HCT116 (cell line): ENCODE data around the gene COPA. TPM values are rescaled to one million over a fixed set of nuclear protein-coding genes. Genes with fewer than 3 reads are reported as not detected.

Experiments used
- ATAC-seq: fragments of 200-7000 bp; cut with Tn5 transposase; 2 replicates; pipeline ENCODE4 v1.9.1; 2020; ENCODE audit warnings: mild to moderate bottlenecking, moderate library complexity
- BruUV-seq: library from RNA; stranded (reverse); fragments of 400-500 nt; replicated peaks from 2 replicates; lab custom pipeline; 2021; lab: Mats Ljungman, UMichigan
- CTCF ChIA-PET: fragments of 300-600 bp; sonication (Branson Sonifier 250); formaldehyde crosslinking; loops from one replicate; lab custom pipeline; 2021; ENCODE audit warnings: antibody characterized with exemption; lab: Charles Lee
- POLR2A ChIA-PET: fragments of 300-600, 350-600 bp; sonication (Branson Sonifier 250); formaldehyde crosslinking; loops from one replicate; lab custom pipeline; 2021; ENCODE audit warnings: antibody characterized with exemption; lab: Charles Lee
- RAD21 ChIA-PET, 2 experiments: fragments of 300-600 bp; sonication (Branson Sonifier 250); formaldehyde crosslinking; loops; one replicate each; lab custom pipeline; 2023; ENCODE audit warnings: low total read pairs in 2 of 2; ENCODE audit not compliant: uncharacterized antibody in 2 of 2, unreplicated experiment in 2 of 2, low non-redundant PET in 1 of 2; lab: Charles Lee
- DNase-seq: peaks from one replicate; pipeline ENCODE4 v3.0.0-alpha.2; 2010; ENCODE audit warnings: low read depth, low spot score
- H2AFZ ChIP-seq: fragments of 200-600 bp; shearing (Covaris generic), sonication (generic); 2 replicates; pipeline ENCODE4 v1.6.1; 2017; ENCODE audit warnings: low read depth, mixed run types, mixed read lengths, antibody characterized with exemption, low read length; ENCODE audit not compliant: poor library complexity, severe bottlenecking
- H3K27ac ChIP-seq: 2 replicates; pipeline ENCODE4 v1.5.1; 2012; ENCODE audit warnings: low read depth, low read length
- H3K27me3 ChIP-seq: fragments of 200-600 bp; sonication (generic); 2 replicates; pipeline ENCODE4 v1.6.1; 2016; ENCODE audit warnings: mixed run types, low read length, mixed read lengths; ENCODE audit not compliant: insufficient read depth
- H3K36me3 ChIP-seq, 2 experiments: fragments of 200-500 bp in 1 of 2; fragments of 200-600 bp in 1 of 2; sonication (Bioruptor generic) in 1 of 2; sonication (generic) in 1 of 2; 2 replicates each; pipeline versions ENCODE4 v1.5.1 to v1.6.1; 2014 to 2016; ENCODE audit warnings: low read length in 2 of 2, inconsistent platforms in 1 of 2, mixed read lengths in 1 of 2, mixed run types in 1 of 2; ENCODE audit not compliant: insufficient read depth in 2 of 2, control insufficient read depth in 1 of 2
- H3K4me1 ChIP-seq, 2 experiments: fragments of 200-600 bp in 1 of 2; sonication (generic) in 1 of 2; 2 replicates each; pipeline versions ENCODE4 v1.5.1 to v1.6.1; 2012 to 2017; ENCODE audit warnings: low read length in 2 of 2, inconsistent platforms in 1 of 2, mild to moderate bottlenecking in 1 of 2, mixed read lengths in 1 of 2, mixed run types in 1 of 2, moderate library complexity in 1 of 2; ENCODE audit not compliant: insufficient read depth in 2 of 2, control insufficient read depth in 1 of 2
- H3K4me2 ChIP-seq: fragments of 200-600 bp; sonication (generic); 2 replicates; pipeline ENCODE4 v1.6.1; 2017; ENCODE audit warnings: mixed run types, low read length, mixed read lengths
- H3K4me3 ChIP-seq, 2 experiments: fragments of 200-600 bp in 1 of 2; sonication (generic) in 1 of 2; replicated peaks in 1 of 2; 2 replicates each; pipeline ENCODE4 v1.5.1; 2011 to 2016; ENCODE audit warnings: low read length in 2 of 2, control low read depth in 1 of 2, low read depth in 1 of 2, mild to moderate bottlenecking in 1 of 2, mixed read lengths in 1 of 2, mixed run types in 1 of 2
- H3K79me2 ChIP-seq: fragments of 200-600 bp; sonication (generic); 2 replicates; pipeline ENCODE4 v1.6.1; 2017; ENCODE audit warnings: mild to moderate bottlenecking, mixed run types, low read length, moderate library complexity, mixed read lengths; ENCODE audit not compliant: insufficient read depth
- H3K9ac ChIP-seq: fragments of 200-600 bp; sonication (generic); 2 replicates; pipeline ENCODE4 v1.6.1; 2016; ENCODE audit warnings: low read length, mixed read lengths
- H3K9me2 ChIP-seq: fragments of 200-600 bp; sonication (generic), shearing (Covaris generic); 2 replicates; pipeline ENCODE4 v1.6.1; 2017; ENCODE audit warnings: mixed run types, mild to moderate bottlenecking, moderate library complexity; ENCODE audit not compliant: insufficient read depth
- H3K9me3 ChIP-seq, 2 experiments: fragments of 200-500 bp in 1 of 2; fragments of 200-600 bp in 1 of 2; sonication (Bioruptor generic) in 1 of 2; sonication (generic) in 1 of 2; 2 replicates each; pipeline ENCODE4 v1.6.1; 2014 to 2017; ENCODE audit warnings: low read length in 2 of 2, mixed read lengths in 2 of 2, inconsistent platforms in 1 of 2, low read depth in 1 of 2, mild to moderate bottlenecking in 1 of 2, mixed run types in 1 of 2, moderate library complexity in 1 of 2; ENCODE audit not compliant: control insufficient read depth in 1 of 2, insufficient read depth in 1 of 2
- H4K20me1 ChIP-seq: fragments of 200-600 bp; sonication (generic), shearing (Covaris generic); 2 replicates; pipeline ENCODE4 v1.6.1; 2017; ENCODE audit warnings: mixed run types, mild to moderate bottlenecking, moderate library complexity; ENCODE audit not compliant: insufficient read depth
- ATF3 ChIP-seq: IDR thresholded peaks from 2 replicates; pipeline ENCODE4 v1.6.1; 2012
- CBX3 ChIP-seq: IDR thresholded peaks from 2 replicates; pipeline ENCODE4 v1.6.1; 2012; ENCODE audit warnings: low read depth
- CEBPB ChIP-seq: IDR thresholded peaks from 2 replicates; pipeline ENCODE4 v1.6.1; 2012; ENCODE audit warnings: low read depth
- CTCF ChIP-seq, 3 experiments: fragments of 200-600 bp in 1 of 3; sonication (generic) in 1 of 3; IDR thresholded peaks in 2 of 3; conservative IDR thresholded peaks in 1 of 3; 2 replicates each; pipeline ENCODE4 v1.5.1; 2012 to 2017; ENCODE audit warnings: low read depth in 2 of 3, low read length in 2 of 3, antibody characterized with exemption in 1 of 3, borderline replicate concordance in 1 of 3, control low read depth in 1 of 3, mild to moderate bottlenecking in 1 of 3, mixed read lengths in 1 of 3, mixed run types in 1 of 3, moderate library complexity in 1 of 3; ENCODE audit not compliant: insufficient read depth in 1 of 3
- ELF1 ChIP-seq: IDR thresholded peaks from 2 replicates; pipeline ENCODE4 v1.6.1; 2012; ENCODE audit warnings: low read depth, borderline replicate concordance
- EZH2 ChIP-seq: fragments of 200-600 bp; sonication (generic); IDR thresholded peaks from 2 replicates; pipeline ENCODE4 v1.6.1; 2017; ENCODE audit warnings: antibody characterized with exemption, mixed run types
- EZH2phosphoT487 ChIP-seq: fragments of 200-600 bp; IDR thresholded peaks from 2 replicates; pipeline ENCODE4 v1.6.1; 2018; ENCODE audit warnings: antibody characterized with exemption, borderline replicate concordance
- JUND ChIP-seq: IDR thresholded peaks from 2 replicates; pipeline ENCODE4 v1.6.1; 2012
- MAX ChIP-seq: IDR thresholded peaks from 2 replicates; pipeline ENCODE4 v1.6.1; 2012
- POLR2A ChIP-seq: IDR thresholded peaks from 2 replicates; pipeline ENCODE4 v1.7.0; 2011; ENCODE audit warnings: borderline replicate concordance; ENCODE audit not compliant: insufficient read depth, insufficient read length; ENCODE audit errors: extremely low read depth
- POLR2AphosphoS5 ChIP-seq: IDR thresholded peaks from 2 replicates; pipeline ENCODE4 v1.6.1; 2011; ENCODE audit warnings: mild to moderate bottlenecking, low read depth, low read length, moderate library complexity
- SP1 ChIP-seq: IDR thresholded peaks from 2 replicates; pipeline ENCODE4 v1.6.1; 2012; ENCODE audit warnings: low read depth
- TCF7L2 ChIP-seq: IDR thresholded peaks from 2 replicates; pipeline ENCODE4 v1.7.0; 2011; ENCODE audit warnings: borderline replicate concordance, inconsistent platforms; ENCODE audit not compliant: insufficient read depth, insufficient read length; ENCODE audit errors: extremely low read depth
- YY1 ChIP-seq: IDR thresholded peaks from 2 replicates; pipeline ENCODE4 v1.6.1; 2011; ENCODE audit warnings: low read length, low read depth, moderate library complexity, mild to moderate bottlenecking; ENCODE audit not compliant: insufficient replicate concordance; ENCODE audit errors: extremely low read depth
- ZBTB33 ChIP-seq: IDR thresholded peaks from 2 replicates; pipeline ENCODE4 v1.6.1; 2011; ENCODE audit warnings: mild to moderate bottlenecking, low read length, moderate library complexity; ENCODE audit not compliant: insufficient replicate concordance; ENCODE audit errors: extremely low read depth
- ZFX ChIP-seq: fragments of 450-650 bp; IDR thresholded peaks from 2 replicates; pipeline ENCODE4 v1.6.1; 2017
- ZNF274 ChIP-seq: fragments of 200-500 bp; sonication (Bioruptor generic); IDR thresholded peaks from 2 replicates; pipeline ENCODE4 v1.6.1; 2014; ENCODE audit warnings: mild to moderate bottlenecking, low read depth, low read length, inconsistent platforms
- intact Hi-C: fragments of 100-400 bp; cut with micrococcal nuclease; formaldehyde crosslinking; loops from 2 replicates; pipeline ENCODE4 v1.10.0; 2022
- total RNA-seq: library from RNA; stranded (reverse); gene quantifications from one replicate; pipeline ENCODE4 v1.2.1, GENCODE V29; 2021; ENCODE audit not compliant: unreplicated experiment

Gene COPA
- total RNA-seq, 1 experiment from 2014 or later, result 132 TPM

GRCh38 chr1:160258177-160258798 is 84.8 kb downstream of the COPA start:
- POLR2A ChIA-PET, result no interaction called here
- RAD21 ChIA-PET, result no interaction called here
- BruUV-seq, result no TSS peak

More at GRCh38 chr1:160258177-160258798, 84.8 kb downstream of the COPA start:
- Histone ChIP-seq H3K4me2 (no peak overlapping the region), H2AFZ (no peak overlapping the region), H3K27me3 (no peaks in the 10 kb centered on the region), H3K4me3 (no peak overlapping the region), H4K20me1 (no peaks in the 10 kb centered on the region; the same call in 1 of the 2 replicates), H3K9me2 (no peaks in the 10 kb centered on the region), H3K27ac (no peak overlapping the region), H3K9me3 (no peaks in the 10 kb centered on the region), H3K4me1 (peaks cover 33 to 35% of the 10 kb centered on the region in 2 experiments), H3K9ac (no peak overlapping the region), H3K36me3 (0 out of 4 replicates have a peak, but pooled peaks cover 0 to 5% of the 10 kb centered on the region in 2 experiments), H3K79me2 (peaks cover 74% of the 10 kb centered on the region)
- no peak for DNase-seq
- intact Hi-C loops, result no loop called here
- CTCF ChIA-PET, result interaction anchor here (1.2 to 1.5 kb wide), 2 partner anchors 39 to 65 kb away, joined by 3 to 4 read pairs; no protein-coding TSS in a partner anchor
- no peak for ATAC-seq
- no peak for TF ChIP-seq EZH2
- no peak for TF ChIP-seq POLR2AphosphoS5
- TF ChIP-seq JUND, result no peak
- TF ChIP-seq ZNF274, result no peak
- no peak for TF ChIP-seq TCF7L2
- TF ChIP-seq EZH2phosphoT487, result no peak
- no peak for TF ChIP-seq CBX3
- TF ChIP-seq CEBPB, result no peak
- TF ChIP-seq CTCF (IDR thresholded peaks at IDR 0.05 in 2 of 3, conservative IDR thresholded peaks at IDR 0.05 in 1 of 3; ENCODE audit: borderline replicate concordance in 1 of 3, insufficient read depth in 1 of 3, low read depth in 2 of 3, low read length in 2 of 3), result no peak
- TF ChIP-seq ZFX, result no peak
- no peak for TF ChIP-seq ATF3
- no peak for TF ChIP-seq ELF1
- no peak for TF ChIP-seq MAX
- TF ChIP-seq ZBTB33, result no peak
- TF ChIP-seq SP1, result no peak
- TF ChIP-seq YY1, result no peak
- no peak for TF ChIP-seq POLR2A
